GM12878 (cell line): ENCODE results near the gene GRPEL2. TPM values are rescaled to one million over a fixed set of nuclear protein-coding genes. Genes with fewer than 3 reads are reported as not detected.

ENCODE experiments used
- EED ChIP-seq: sonication (generic); IDR thresholded peaks from 2 replicates; pipeline ENCODE4 v1.6.1; 2016; ENCODE audit warnings: antibody characterized with exemption, low read depth
- EGR1 ChIP-seq, 2 experiments: IDR thresholded peaks; 1 replicate in 1 of 2; 2 replicates in 1 of 2; pipeline ENCODE4 v1.6.1; 2011 to 2012; ENCODE audit warnings: low read depth in 2 of 2, low read length in 2 of 2, borderline replicate concordance in 1 of 2, mild to moderate bottlenecking in 1 of 2, moderate library complexity in 1 of 2
- MEF2A ChIP-seq: IDR thresholded peaks from 2 replicates; pipeline ENCODE4 v1.6.1; 2011; ENCODE audit warnings: low read depth, mild to moderate bottlenecking, low read length, moderate library complexity; ENCODE audit not compliant: insufficient read depth
- MYC ChIP-seq: IDR thresholded peaks from 2 replicates; pipeline ENCODE4 v1.6.1; 2011; ENCODE audit warnings: mild to moderate bottlenecking, low read length, moderate library complexity, inconsistent platforms; ENCODE audit not compliant: insufficient read depth, insufficient replicate concordance, insufficient read length, severe bottlenecking
- SMARCA5 ChIP-seq: fragments of 450-650 bp; IDR thresholded peaks from 2 replicates; pipeline ENCODE4 v1.6.1; 2017; ENCODE audit warnings: mild to moderate bottlenecking
- SPI1 ChIP-seq: IDR thresholded peaks from 2 replicates; pipeline ENCODE4 v1.6.1; 2011; ENCODE audit warnings: low read depth, mild to moderate bottlenecking, low read length, moderate library complexity, borderline replicate concordance; ENCODE audit not compliant: insufficient read depth
- STAT3 ChIP-seq: IDR thresholded peaks from 2 replicates; pipeline ENCODE4 v1.6.1; 2011; ENCODE audit warnings: low read depth, low read length, improper control_type of control experiment
- TCF12 ChIP-seq: IDR thresholded peaks from 2 replicates; pipeline ENCODE4 v1.6.1; 2011; ENCODE audit warnings: low read depth, mild to moderate bottlenecking, low read length
- polyA plus RNA-seq, 11 experiments: library from polyadenylated mRNA; depleted of rRNA in 4 of 11; unstranded in 6 of 11; stranded (reverse) in 5 of 11; fragments of >200 nt; fragmentation: Nextera tagmentation in 4 of 11; fragmentation: Illumina TruSeq in 1 of 11; extraction: Ambion mirVana in 4 of 11; extraction: Trizol in 1 of 11; gene quantifications; 1 replicate in 1 of 11; 2 replicates in 10 of 11; pipeline versions ENCODE4 v1.2.1 to v1.2.3, GENCODE V29; 2011 to 2016; ENCODE audit warnings: inconsistent platforms in 2 of 11, missing spikeins in 2 of 11, low read depth in 1 of 11
- total RNA-seq, 4 experiments: library from RNA; depleted of rRNA in 3 of 4; stranded (reverse); fragments of >200 nt in 3 of 4; fragmentation: Illumina TruSeq in 1 of 4; extraction: Trizol in 1 of 4; gene quantifications; 2 replicates each; pipeline versions ENCODE4 v1.2.1 to v1.2.3, GENCODE V29; 2013 to 2021
- TF ChIP-seq, protein P1 (sequence below): fragments of 450-650 bp; IDR thresholded peaks from 2 replicates; pipeline ENCODE4 v1.6.1; 2016; ENCODE audit warnings: mild to moderate bottlenecking
- TF ChIP-seq, protein P2 (sequence below): fragments of 450-650 bp; IDR thresholded peaks from 2 replicates; pipeline ENCODE4 v1.6.1; 2018; ENCODE audit warnings: borderline replicate concordance, mild to moderate bottlenecking; ENCODE audit not compliant: partially characterized antibody
- TF ChIP-seq, protein P3 (sequence below): IDR thresholded peaks from 2 replicates; pipeline ENCODE4 v1.6.1; 2012; ENCODE audit warnings: low read depth, low read length, improper control_type of control experiment

Gene GRPEL2
- total and polyA plus RNA-seq, 10 of the 15 experiments (the other 5 are each of a cell fraction or from before 2014, with no cell fraction given), result 4.4 to 20.2 (median 14.1) TPM

DNA sequence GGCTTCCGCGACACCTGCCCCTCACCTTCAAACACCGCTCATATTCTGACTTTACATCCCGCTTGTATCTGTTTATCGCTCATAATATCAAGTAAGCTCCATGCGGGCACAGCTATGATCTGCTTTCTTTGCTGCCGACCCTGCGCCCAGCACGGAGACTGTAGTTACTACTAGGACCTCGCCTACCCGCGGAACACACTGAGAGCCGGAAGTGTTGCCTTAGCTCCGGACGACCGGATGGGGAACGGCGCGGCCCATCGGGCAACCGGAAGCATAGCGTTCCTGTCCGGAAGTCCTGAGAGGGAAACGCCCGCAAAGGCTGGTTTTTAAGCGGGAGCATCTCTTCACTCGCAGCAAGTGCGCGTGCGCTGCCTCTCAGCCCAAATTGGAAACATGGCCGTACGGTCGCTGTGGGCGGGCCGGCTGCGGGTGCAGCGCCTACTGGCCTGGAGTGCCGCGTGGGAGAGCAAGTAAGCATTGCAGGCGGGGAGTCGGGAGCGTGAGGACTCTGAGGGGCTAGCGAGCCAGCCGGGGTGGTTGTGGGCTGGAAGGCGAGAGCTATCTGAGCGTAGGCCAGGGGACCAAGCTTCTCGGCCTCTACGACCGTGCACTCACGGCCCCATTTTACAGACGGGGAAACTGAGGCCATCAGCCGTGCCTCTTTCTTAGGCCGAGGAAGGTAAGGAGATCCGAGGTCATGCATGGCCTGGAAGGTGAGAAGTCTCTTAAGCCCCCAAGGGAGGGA, at the start of gene GRPEL2 (continued):
- peak; percentile 70; the same call in 1 of the 2 replicates for TF ChIP-seq MEF2A
- TF ChIP-seq EED, result peak; percentile 58
- TF ChIP-seq STAT3, result 0 out of 2 replicates have a peak, but pooled peaks have one; percentile 47
- TF ChIP-seq, protein P1, sequence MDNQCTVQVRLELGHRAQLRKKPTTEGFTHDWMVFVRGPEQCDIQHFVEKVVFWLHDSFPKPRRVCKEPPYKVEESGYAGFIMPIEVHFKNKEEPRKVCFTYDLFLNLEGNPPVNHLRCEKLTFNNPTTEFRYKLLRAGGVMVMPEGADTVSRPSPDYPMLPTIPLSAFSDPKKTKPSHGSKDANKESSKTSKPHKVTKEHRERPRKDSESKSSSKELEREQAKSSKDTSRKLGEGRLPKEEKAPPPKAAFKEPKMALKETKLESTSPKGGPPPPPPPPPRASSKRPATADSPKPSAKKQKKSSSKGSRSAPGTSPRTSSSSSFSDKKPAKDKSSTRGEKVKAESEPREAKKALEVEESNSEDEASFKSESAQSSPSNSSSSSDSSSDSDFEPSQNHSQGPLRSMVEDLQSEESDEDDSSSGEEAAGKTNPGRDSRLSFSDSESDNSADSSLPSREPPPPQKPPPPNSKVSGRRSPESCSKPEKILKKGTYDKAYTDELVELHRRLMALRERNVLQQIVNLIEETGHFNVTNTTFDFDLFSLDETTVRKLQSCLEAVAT, result 0 out of 2 replicates have a peak, but pooled peaks have one; percentile 37
- peak; percentile 32; the same call in 1 of the 2 replicates for TF ChIP-seq TCF12
- TF ChIP-seq SMARCA5, result peak; percentile 94
- TF ChIP-seq EGR1 (IDR thresholded peaks at IDR 0.05; ENCODE audit: borderline replicate concordance in 1 of 2, low read depth in 2 of 2, low read length in 2 of 2), result peak in 1 of 2 experiments; percentile 62; a peak in 2 of 3 replicates
- TF ChIP-seq, protein P2, sequence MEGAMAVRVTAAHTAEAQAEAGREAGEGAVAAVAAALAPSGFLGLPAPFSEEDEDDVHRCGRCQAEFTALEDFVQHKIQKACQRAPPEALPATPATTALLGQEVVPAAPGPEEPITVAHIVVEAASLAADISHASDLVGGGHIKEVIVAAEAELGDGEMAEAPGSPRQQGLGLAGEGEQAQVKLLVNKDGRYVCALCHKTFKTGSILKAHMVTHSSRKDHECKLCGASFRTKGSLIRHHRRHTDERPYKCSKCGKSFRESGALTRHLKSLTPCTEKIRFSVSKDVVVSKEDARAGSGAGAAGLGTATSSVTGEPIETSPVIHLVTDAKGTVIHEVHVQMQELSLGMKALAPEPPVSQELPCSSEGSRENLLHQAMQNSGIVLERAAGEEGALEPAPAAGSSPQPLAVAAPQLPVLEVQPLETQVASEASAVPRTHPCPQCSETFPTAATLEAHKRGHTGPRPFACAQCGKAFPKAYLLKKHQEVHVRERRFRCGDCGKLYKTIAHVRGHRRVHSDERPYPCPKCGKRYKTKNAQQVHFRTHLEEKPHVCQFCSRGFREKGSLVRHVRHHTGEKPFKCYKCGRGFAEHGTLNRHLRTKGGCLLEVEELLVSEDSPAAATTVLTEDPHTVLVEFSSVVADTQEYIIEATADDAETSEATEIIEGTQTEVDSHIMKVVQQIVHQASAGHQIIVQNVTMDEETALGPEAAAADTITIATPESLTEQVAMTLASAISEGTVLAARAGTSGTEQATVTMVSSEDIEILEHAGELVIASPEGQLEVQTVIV, result no peak
- no peak for TF ChIP-seq MYC
- TF ChIP-seq SPI1, result peak; percentile 39; the same call in 1 of the 2 replicates
- TF ChIP-seq, protein P3, sequence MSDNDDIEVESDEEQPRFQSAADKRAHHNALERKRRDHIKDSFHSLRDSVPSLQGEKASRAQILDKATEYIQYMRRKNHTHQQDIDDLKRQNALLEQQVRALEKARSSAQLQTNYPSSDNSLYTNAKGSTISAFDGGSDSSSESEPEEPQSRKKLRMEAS, result peak; percentile 67; the same call in 1 of the 2 replicates
